ENCODE data around the gene AUTS2.

DNA sequence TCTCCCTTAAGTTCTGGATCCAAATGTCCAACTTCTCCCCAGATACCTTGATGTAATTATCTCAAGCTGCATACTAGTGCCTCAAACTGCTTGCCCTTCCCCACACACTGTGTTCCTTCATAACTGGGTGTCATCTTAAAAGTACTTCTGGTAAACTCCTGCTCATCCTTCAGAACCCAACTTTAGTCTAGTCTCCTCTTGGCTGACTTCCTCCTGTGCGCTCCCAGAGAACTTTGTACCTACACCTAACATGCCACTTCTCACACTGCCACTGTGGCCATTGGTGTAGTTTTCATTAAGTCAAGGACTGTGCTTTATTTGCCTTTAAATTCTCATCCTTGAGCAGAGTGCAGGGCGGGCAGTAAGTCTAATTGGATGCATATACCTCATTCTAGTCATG is 958.5 kb downstream of the AUTS2 start:
- TF ChIP-seq, protein P1, sequence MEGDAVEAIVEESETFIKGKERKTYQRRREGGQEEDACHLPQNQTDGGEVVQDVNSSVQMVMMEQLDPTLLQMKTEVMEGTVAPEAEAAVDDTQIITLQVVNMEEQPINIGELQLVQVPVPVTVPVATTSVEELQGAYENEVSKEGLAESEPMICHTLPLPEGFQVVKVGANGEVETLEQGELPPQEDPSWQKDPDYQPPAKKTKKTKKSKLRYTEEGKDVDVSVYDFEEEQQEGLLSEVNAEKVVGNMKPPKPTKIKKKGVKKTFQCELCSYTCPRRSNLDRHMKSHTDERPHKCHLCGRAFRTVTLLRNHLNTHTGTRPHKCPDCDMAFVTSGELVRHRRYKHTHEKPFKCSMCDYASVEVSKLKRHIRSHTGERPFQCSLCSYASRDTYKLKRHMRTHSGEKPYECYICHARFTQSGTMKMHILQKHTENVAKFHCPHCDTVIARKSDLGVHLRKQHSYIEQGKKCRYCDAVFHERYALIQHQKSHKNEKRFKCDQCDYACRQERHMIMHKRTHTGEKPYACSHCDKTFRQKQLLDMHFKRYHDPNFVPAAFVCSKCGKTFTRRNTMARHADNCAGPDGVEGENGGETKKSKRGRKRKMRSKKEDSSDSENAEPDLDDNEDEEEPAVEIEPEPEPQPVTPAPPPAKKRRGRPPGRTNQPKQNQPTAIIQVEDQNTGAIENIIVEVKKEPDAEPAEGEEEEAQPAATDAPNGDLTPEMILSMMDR (IDR thresholded peaks at IDR 0.05) = no peak
- TF ChIP-seq POLR2AphosphoS5 (IDR thresholded peaks at IDR 0.05; ENCODE audit: low read depth, low read length) (no peak), SIN3A (IDR thresholded peaks at IDR 0.05; ENCODE audit: borderline replicate concordance, insufficient read depth, low read depth, low read length) (no peak)
- TF ChIP-seq, protein P2, sequence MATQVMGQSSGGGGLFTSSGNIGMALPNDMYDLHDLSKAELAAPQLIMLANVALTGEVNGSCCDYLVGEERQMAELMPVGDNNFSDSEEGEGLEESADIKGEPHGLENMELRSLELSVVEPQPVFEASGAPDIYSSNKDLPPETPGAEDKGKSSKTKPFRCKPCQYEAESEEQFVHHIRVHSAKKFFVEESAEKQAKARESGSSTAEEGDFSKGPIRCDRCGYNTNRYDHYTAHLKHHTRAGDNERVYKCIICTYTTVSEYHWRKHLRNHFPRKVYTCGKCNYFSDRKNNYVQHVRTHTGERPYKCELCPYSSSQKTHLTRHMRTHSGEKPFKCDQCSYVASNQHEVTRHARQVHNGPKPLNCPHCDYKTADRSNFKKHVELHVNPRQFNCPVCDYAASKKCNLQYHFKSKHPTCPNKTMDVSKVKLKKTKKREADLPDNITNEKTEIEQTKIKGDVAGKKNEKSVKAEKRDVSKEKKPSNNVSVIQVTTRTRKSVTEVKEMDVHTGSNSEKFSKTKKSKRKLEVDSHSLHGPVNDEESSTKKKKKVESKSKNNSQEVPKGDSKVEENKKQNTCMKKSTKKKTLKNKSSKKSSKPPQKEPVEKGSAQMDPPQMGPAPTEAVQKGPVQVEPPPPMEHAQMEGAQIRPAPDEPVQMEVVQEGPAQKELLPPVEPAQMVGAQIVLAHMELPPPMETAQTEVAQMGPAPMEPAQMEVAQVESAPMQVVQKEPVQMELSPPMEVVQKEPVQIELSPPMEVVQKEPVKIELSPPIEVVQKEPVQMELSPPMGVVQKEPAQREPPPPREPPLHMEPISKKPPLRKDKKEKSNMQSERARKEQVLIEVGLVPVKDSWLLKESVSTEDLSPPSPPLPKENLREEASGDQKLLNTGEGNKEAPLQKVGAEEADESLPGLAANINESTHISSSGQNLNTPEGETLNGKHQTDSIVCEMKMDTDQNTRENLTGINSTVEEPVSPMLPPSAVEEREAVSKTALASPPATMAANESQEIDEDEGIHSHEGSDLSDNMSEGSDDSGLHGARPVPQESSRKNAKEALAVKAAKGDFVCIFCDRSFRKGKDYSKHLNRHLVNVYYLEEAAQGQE (IDR thresholded peaks at IDR 0.05; ENCODE audit: insufficient read depth in 1 of 2, low read depth in 2 of 2, low read length in 1 of 2) = no peak

Measured in Panc1 (cell line).